Skeletal muscle tissue (tissue), 4 donors: ENCODE measurements around the gene ACTBL2. TPM values are rescaled to one million over a fixed set of nuclear protein-coding genes. Genes with fewer than 3 reads are reported as not detected.

Experiments
- H3K27ac ChIP-seq: one replicate; pipeline ENCODE4 v1.7.0; 2013; ENCODE audit warnings: mild to moderate bottlenecking, low read depth, low read length, inconsistent platforms
- H3K27me3 ChIP-seq, 3 donors: one replicate each; pipeline ENCODE4 v1.7.0; 2013; ENCODE audit warnings: low read length in 3 of 3; ENCODE audit not compliant: control insufficient read depth in 3 of 3, insufficient read depth in 3 of 3
- H3K36me3 ChIP-seq, 3 donors: one replicate each; pipeline ENCODE4 v1.7.0; 2013; ENCODE audit warnings: low read length in 3 of 3; ENCODE audit not compliant: control insufficient read depth in 3 of 3, insufficient read depth in 3 of 3
- H3K4me1 ChIP-seq, 3 donors: one replicate each; pipeline ENCODE4 v1.7.0; 2013; ENCODE audit warnings: low read length in 3 of 3, mild to moderate bottlenecking in 3 of 3; ENCODE audit not compliant: control insufficient read depth in 3 of 3, insufficient read depth in 3 of 3
- H3K4me3 ChIP-seq, 3 donors: one replicate each; pipeline ENCODE4 v1.7.0; 2013; ENCODE audit warnings: low read length in 3 of 3
- H3K9ac ChIP-seq, 3 donors: one replicate each; pipeline ENCODE4 v1.7.0; 2013; ENCODE audit warnings: low read length in 3 of 3, mild to moderate bottlenecking in 3 of 3, moderate library complexity in 2 of 3, low read depth in 1 of 3
- H3K9me3 ChIP-seq, 3 donors: one replicate each; pipeline ENCODE4 v1.7.0; 2013; ENCODE audit warnings: low read length in 3 of 3; ENCODE audit not compliant: control insufficient read depth in 3 of 3
- total RNA-seq: library from RNA; depleted of rRNA; stranded (reverse); fragments of >200 nt; gene quantifications from one replicate; pipeline ENCODE4 v1.2.3, GENCODE V29; 2014
- donor health status: Osteomylitis.

Gene ACTBL2
- total RNA-seq, 1 donor from 2014 or later, result not detected

GRCh38 chr5:57441557-57441956 is 41.1 kb downstream of the ACTBL2 start:
- Histone ChIP-seq H3K4me1 (peaks cover 5 to 10% (median 5%) of the 10 kb centered on the region in 3 donors), H3K36me3 (no peaks in the 10 kb centered on the region), H3K4me3 (no peak overlapping the region), H3K27me3 (no peaks in the 10 kb centered on the region), H3K9ac (no peak overlapping the region), H3K9me3 (no peaks in the 10 kb centered on the region), H3K27ac (no peak overlapping the region)

- Histone ChIP-seq H3K4me3 (no peak overlapping the region), H3K36me3 (no peaks in the 10 kb centered on the region), H3K4me1 (peaks cover 5 to 10% (median 5%) of the 10 kb centered on the region in 3 donors), H3K27me3 (no peaks in the 10 kb centered on the region), H3K9ac (no peak overlapping the region), H3K9me3 (no peaks in the 10 kb centered on the region), H3K27ac (no peak overlapping the region)
Observed at GRCh38 chr5:57439601-57440000, 43.0 kb downstream of the ACTBL2 start.

- H3K27me3 ChIP-seq, result no peaks in the 10 kb centered on the region
- H3K9me3 ChIP-seq, result no peaks in the 10 kb centered on the region
- H3K27ac ChIP-seq, result no peak overlapping the region
- H3K9ac ChIP-seq, result no peak overlapping the region
- H3K36me3 ChIP-seq, result no peaks in the 10 kb centered on the region
- H3K4me1 ChIP-seq, result peaks cover 5 to 10% (median 5%) of the 10 kb centered on the region in 3 donors
- no peak overlapping the region for H3K4me3 ChIP-seq
Observed at GRCh38 chr5:57437976-57438805, 44.4 kb downstream of the ACTBL2 start.

- Histone ChIP-seq H3K27me3 (no peaks in the 10 kb centered on the region), H3K36me3 (no peaks in the 10 kb centered on the region), H3K9me3 (no peaks in the 10 kb centered on the region), H3K27ac (no peak overlapping the region), H3K9ac (no peak overlapping the region), H3K4me3 (no peak overlapping the region), H3K4me1 (peaks cover 0 to under 1% (median 0%) of the 10 kb centered on the region in 3 donors)
Observed at GRCh38 chr5:57436586-57436985, 46.0 kb downstream of the ACTBL2 start.

GRCh38 chr5:57435701-57436134 is 46.9 kb downstream of the ACTBL2 start:
- Histone ChIP-seq H3K27me3 (no peaks in the 10 kb centered on the region), H3K4me1 (no peaks in the 10 kb centered on the region), H3K4me3 (no peak overlapping the region), H3K9me3 (peaks cover 0 to 4% (median 0%) of the 10 kb centered on the region in 3 donors), H3K36me3 (no peaks in the 10 kb centered on the region), H3K27ac (no peak overlapping the region), H3K9ac (no peak overlapping the region)

- Histone ChIP-seq H3K36me3 (no peaks in the 10 kb centered on the region), H3K9ac (no peak overlapping the region), H3K4me1 (no peaks in the 10 kb centered on the region), H3K27ac (no peak overlapping the region), H3K4me3 (no peak overlapping the region), H3K27me3 (no peaks in the 10 kb centered on the region), H3K9me3 (peaks cover 0 to 4% (median 0%) of the 10 kb centered on the region in 3 donors)
Observed at GRCh38 chr5:57434683-57435082, 47.9 kb downstream of the ACTBL2 start.

- Histone ChIP-seq H3K36me3 (no peaks in the 10 kb centered on the region), H3K4me1 (no peaks in the 10 kb centered on the region), H3K27me3 (no peaks in the 10 kb centered on the region), H3K27ac (no peak overlapping the region), H3K9me3 (peaks cover 0 to 4% (median 0%) of the 10 kb centered on the region in 3 donors), H3K4me3 (no peak overlapping the region), H3K9ac (no peak overlapping the region)
Observed at GRCh38 chr5:57434227-57434640, 48.4 kb downstream of the ACTBL2 start.

- H3K36me3 ChIP-seq, result no peaks in the 10 kb centered on the region
- no peak overlapping the region for H3K4me3 ChIP-seq
- H3K9ac ChIP-seq, result no peak overlapping the region
- H3K4me1 ChIP-seq, result no peaks in the 10 kb centered on the region
- peaks cover 0 to 4% (median 0%) of the 10 kb centered on the region in 3 donors for H3K9me3 ChIP-seq
- H3K27ac ChIP-seq, result no peak overlapping the region
- H3K27me3 ChIP-seq, result no peaks in the 10 kb centered on the region
Observed at GRCh38 chr5:57432876-57433275, 49.7 kb downstream of the ACTBL2 start.

- Histone ChIP-seq H3K4me3 (no peak overlapping the region), H3K27ac (no peak overlapping the region), H3K27me3 (no peaks in the 10 kb centered on the region), H3K9ac (no peak overlapping the region), H3K36me3 (no peaks in the 10 kb centered on the region), H3K9me3 (peaks cover 0 to 4% (median 0%) of the 10 kb centered on the region in 3 donors), H3K4me1 (no peaks in the 10 kb centered on the region)
Observed at GRCh38 chr5:57431759-57432158, 50.9 kb downstream of the ACTBL2 start.
